Right renal cortex interstitium (tissue), 3 donors: Measurements from ENCODE around the gene FAM3D. TPM values are rescaled to one million over a fixed set of nuclear protein-coding genes. Genes with fewer than 3 reads are reported as not detected.
"Not testable (repeated sequence)": the region's sequence is repeated elsewhere in the genome, so short reads cannot be mapped to it uniquely, and the experiment has no call there.

Experiments used
- DNase-seq, 3 donors: peaks; one replicate each; pipeline ENCODE4 v3.0.0-alpha.2; 2013; ENCODE audit warnings: low read depth in 3 of 3, low spot score in 2 of 3
- polyA plus RNA-seq, 3 donors: library from polyadenylated mRNA; unstranded; fragments of 120-200 nt; gene quantifications; one replicate each; pipeline ENCODE4 v1.2.1, GENCODE V29; 2013; ENCODE audit not compliant: insufficient read length in 3 of 3

FAM3D gene
- polyA plus RNA-seq, 3 donors, result 0.35 to 0.91 TPM; not detected in 1

GRCh38 chr3:58685641-58686040, 19.1 kb upstream of the FAM3D start:
- DNase-seq, result no peak

DNA sequence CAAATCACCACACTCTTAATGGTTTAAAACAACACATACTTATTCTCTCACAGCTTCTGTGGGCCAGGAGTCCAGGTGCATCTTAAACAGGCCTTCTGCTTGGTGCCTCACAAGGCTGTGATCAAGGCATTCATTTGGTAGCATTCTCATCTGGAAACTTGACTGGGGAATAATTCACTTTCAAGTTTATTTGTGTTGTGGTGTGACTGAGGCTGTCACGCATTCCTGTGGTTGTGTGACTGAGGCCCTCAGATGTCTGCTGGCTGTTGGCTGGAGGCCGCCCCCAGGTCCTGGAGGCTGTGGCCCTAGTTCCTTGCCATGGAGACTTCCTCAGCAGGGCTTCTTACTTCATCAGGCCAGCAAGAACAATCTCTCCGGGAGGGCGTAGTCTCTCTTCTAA, 16.9 kb upstream of the FAM3D start:
- DNase-seq, result no peak

DNA sequence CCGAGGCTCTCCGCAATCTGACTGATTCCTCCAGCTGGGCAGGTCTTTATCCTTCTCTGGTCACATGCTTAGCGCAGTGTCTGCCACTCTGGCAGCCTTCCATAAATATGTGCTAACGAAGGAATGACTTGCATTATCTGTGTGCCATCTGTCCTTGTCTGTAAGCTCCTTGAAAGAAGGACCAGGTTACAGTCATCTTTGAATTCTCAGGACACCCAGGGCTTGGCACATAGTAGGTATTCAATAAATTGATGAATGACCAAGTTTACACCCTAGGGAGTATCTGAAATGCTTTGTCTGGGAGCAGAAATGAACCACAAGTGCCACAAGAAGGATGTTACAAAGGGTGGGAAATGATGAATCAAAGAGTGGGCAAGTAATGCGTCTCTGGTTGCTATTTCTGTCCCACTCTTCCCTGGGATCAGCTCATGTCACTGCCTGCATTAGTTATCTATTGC, 16.5 kb upstream of the FAM3D start:
- no peak for DNase-seq

- DNase-seq, result no peak
Observed at GRCh38 chr3:58681863-58682262, 15.3 kb upstream of the FAM3D start.

- DNase-seq, result no peak
Observed at GRCh38 chr3:58680879-58681525, 14.4 kb upstream of the FAM3D start.

GRCh38 chr3:58679974-58680666, 13.5 kb upstream of the FAM3D start:
- DNase-seq, result no peak

DNA sequence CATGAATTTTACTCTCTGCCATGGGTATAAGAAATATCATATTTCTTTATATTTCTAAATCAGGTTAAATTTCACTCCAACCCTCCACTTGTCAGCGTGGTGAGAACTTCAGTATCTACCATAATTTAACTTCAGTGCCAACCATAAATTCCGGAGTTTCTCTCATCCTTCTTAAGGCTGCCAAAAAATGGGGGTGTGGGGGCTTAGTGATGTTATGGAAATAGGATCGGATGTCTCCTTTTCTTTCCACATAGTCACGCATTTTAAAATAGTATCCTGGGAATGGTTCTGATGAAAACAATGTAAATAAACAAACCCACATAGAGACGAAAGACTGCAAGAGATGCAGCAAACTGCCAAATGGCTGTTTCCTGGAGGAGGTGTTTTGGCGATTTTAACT, 12.9 kb upstream of the FAM3D start:
- DNase-seq, result no peak

- not testable (repeated sequence) for DNase-seq
Observed at GRCh38 chr3:58678177-58678970, 11.8 kb upstream of the FAM3D start.

DNA sequence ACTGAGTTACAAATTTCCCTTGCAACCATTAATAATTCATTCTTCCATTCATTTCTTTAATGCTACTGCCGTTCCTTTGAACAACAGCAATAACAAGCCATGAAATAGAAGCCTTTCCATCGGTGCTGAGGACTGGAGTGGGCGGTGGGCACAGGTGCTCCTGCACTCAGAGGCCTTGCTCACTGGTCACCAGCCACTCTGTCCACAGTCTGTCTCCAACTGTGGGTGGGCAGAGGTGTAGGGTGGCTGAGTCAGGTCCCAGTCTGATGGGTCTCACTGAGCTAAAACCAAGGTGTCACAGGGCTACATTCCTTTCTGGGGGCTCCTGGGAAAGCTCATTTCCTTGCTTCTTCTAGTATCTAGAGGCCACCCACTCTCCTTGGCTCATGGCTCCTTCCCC, 6.3 kb upstream of the FAM3D start:
- DNase-seq, result no peak

DNA sequence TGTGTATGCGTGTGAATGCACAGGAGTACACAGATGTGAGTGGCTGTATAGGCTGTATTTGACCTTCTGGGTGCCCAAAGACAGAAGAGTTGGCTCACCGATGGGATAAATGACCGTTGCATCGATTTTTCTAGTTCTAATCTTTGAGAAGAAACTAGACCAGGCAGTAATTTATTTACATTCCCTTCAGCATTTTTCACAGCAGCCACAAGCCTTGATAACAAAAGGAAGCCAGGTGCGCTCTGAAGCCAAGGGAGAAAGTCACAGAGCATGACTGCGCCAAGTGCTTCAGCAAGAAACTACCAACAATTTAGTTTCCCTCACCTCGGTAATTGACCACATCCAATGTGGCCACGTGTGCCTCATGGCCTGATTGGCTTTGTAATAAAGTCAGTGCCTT, 5.9 kb upstream of the FAM3D start:
- DNase-seq, result no peak

DNA sequence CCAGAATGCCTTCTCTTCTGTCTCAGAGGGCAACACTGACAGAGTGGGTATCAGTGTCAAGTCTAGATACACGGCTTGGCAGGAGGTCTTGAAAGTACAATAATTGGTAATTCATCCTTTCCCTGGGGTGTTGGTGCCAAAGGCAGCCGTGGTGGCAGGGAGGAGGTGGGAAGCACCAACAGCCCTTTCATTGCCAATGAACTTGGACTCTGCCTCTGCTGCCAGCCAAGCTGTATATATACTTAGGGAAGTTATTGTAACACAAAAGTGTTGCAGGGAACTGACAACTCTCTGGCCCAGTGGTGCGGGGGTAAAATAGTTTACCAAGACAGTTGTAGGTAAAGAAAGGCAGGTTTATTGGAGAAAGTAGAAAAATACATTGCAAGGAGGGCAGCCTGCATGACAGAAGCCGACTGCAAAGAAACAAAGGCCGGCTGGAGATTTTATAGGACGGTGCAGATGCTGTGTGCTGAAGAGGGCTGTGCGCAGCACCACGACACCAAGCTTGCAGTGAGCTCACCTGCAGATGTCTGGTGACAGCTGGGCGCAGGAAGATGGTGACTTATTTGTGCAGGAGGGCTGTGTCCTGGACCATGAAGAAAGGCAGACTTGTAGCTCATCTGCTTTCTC, 4.0 kb upstream of the FAM3D start:
- DNase-seq, result no peak

- DNase-seq, result no peak
Observed at GRCh38 chr3:58668247-58668646, 1.7 kb upstream of the FAM3D start.

GRCh38 chr3:58667704-58668103, 1.1 kb upstream of the FAM3D start:
- DNase-seq, result no peak

DNA sequence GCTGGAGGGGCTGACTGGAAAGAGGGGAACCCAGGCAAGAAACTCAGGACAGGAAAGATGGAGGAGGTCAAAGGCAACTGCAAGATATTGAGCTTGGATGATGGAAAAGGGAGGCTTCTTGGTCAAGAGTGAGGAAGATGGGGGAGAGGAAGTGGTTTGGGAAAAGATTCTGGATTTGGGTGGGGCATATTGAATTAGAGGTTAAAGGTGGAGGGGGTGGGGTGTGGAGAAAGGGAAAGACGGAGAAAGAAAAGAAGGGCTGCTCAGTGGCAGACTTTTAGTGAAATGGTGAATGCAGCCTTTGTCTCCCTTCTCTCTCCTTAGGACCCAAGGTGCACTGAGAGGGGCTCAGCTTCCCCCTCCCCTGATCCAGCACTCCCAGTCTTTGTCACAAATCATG, 655 bp upstream of the FAM3D start:
- no peak for DNase-seq

DNA sequence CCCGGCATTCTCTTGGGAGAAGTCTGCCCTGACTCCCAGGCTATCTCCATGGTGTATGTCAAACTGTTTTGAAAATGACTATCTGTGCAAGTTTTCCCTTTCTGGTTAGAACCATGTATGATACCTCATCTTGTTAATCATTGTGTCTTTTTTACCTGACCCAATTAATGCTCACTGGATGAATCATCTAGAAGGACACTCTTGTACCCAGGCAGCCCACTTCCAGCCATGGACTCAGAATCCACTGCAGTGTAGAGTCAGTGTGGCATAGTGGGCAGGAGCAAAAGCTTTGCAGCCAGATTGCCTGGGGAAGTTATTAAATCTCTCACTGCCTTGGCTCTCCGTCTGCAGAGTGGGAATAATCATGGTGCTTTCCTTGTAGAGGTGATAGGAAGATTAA, 1.2 kb downstream of the FAM3D start:
- no peak for DNase-seq

- no peak for DNase-seq
Observed at GRCh38 chr3:58664611-58665010, 2.0 kb downstream of the FAM3D start.

- no peak for DNase-seq
Observed at GRCh38 chr3:58661836-58662420, 4.6 kb downstream of the FAM3D start.

DNA sequence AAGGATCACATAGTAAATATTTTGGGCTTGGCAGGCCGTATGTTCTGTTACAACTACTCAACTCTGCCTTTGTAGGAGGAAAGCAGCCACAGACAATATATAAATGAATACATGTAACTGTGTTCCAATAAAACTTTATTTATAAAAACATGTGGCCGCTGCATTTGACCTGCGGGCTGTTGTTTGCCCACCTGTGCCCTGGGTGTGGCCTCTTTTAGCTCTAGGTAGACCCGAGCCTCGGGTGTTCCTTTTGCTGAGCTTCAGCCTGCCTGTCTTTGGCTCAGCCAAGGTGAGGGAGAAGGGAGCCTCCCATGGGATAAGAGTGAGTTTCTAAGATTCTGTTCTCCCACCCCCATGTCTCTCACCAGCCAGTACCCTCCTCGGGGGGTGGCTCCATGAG, 5.6 kb downstream of the FAM3D start:
- DNase-seq, result no peak

GRCh38 chr3:58659051-58659675, 7.4 kb downstream of the FAM3D start:
- DNase-seq, result no peak

- DNase-seq, result no peak
Observed at GRCh38 chr3:58658508-58658907, 8.1 kb downstream of the FAM3D start.
